HG02571 (cell line): ENCODE measurements around the gene LRRC61.
A peak's percentile ranks its signal among the peaks of the same experiment; 100 is the strongest.
"Not testable (repeated sequence)": the region's sequence is repeated elsewhere in the genome, so short reads cannot be mapped to it uniquely, and the experiment has no call there.

ENCODE experiments used
- ATAC-seq: cut with Tn5 transposase; IDR thresholded peaks from one replicate; pipeline ENCODE4 v1.9.1; 2021; ENCODE audit warnings: mild to moderate bottlenecking, moderate library complexity; ENCODE audit not compliant: unreplicated experiment

Gene LRRC61

DNA sequence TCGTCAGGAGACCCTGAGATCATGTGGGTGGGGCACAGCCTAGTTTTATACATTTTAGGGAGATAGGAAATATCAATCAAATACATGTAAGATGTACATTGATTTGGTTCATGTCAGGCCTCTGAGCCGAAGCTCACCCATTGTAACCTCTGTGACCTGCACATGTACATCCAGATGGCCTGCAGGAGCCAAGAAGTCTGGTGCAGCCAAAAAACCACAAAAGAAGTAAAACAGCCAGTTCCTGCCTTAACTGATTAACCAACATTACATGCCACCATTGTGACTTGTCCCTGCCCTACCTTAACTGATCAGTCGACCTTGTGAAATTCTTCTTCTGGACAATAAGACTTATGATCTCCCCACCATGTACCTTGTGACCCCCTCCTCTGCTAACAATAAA lies 16.0 kb upstream of the LRRC61 start:
- no peak for ATAC-seq

DNA sequence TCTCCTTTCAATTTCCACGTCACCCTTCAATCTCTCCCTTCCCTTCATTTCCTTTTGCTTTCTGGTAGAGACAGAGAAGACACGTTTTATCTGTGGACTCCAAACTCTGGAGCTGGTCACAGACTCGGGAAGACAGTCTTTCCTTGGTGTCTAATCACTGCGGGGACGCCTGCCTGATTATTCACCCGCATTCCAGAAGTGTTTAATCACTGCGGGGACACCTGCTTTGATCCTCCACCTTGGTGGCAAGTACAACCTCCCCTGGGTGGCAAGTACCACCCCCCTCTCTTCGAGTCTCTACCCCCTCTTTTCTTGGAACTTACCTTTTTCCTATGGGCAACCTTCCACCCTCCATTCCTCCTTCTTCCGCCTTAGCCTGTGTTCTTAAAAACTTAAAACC lies 15.3 kb upstream of the LRRC61 start:
- ATAC-seq: no peak

DNA sequence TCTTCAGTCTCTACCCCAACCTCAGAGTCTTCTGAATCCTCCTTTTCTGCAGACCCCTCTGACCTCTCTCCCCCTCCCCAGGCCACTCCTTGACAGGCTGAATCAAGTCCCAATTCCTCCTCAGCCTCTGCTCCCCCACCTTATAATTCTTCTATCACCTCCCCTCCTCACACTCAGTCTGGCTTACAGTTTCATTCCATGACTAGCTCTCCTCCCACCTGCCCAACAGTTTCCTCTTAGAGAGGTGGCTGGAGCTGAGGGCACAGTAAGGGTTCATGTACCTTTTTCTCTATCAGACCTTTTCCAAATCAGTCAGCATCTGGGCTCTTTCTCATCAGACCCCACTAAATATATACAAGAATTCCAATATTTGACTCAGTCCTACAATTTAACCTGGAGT lies 14.6 kb upstream of the LRRC61 start:
- no peak for ATAC-seq

DNA sequence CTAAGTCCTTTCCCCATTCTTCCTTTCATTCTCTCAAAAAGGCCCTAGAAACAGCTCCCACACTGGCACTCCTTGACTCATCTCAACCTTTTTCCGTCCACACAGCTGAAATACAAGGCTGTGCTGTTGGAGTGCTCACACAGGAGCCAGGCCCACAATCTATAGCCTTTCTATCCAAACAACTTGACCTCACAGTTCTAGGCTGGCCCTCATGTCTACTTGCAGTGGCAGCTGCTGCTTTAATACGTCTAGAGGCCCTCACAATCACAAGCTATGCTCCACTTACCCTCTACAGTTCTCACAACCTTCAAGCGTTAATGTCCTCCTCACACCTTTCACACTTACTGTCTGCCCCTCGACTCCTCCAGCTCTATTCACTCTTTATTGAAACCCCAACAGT lies 12.0 kb upstream of the LRRC61 start:
- no peak for ATAC-seq

DNA sequence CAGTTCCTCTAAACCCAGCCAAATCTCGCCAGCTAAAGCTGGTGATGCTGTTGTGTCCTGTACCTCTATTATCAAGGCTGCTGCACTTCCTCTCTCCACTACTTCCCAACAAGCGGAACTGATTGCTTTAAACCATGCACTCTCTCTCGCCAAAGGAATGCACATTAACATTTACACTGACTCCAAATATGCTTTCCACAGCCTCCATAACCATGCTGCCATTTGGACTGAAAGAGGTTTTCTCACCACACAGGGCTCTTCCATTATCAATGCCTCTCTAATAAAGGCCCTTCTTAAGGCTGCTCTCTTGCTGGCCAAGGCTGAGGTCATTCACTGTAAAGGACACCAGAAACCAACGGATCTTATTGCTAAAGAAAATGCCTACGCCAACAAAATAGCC lies 11.4 kb upstream of the LRRC61 start:
- ATAC-seq: no peak

DNA sequence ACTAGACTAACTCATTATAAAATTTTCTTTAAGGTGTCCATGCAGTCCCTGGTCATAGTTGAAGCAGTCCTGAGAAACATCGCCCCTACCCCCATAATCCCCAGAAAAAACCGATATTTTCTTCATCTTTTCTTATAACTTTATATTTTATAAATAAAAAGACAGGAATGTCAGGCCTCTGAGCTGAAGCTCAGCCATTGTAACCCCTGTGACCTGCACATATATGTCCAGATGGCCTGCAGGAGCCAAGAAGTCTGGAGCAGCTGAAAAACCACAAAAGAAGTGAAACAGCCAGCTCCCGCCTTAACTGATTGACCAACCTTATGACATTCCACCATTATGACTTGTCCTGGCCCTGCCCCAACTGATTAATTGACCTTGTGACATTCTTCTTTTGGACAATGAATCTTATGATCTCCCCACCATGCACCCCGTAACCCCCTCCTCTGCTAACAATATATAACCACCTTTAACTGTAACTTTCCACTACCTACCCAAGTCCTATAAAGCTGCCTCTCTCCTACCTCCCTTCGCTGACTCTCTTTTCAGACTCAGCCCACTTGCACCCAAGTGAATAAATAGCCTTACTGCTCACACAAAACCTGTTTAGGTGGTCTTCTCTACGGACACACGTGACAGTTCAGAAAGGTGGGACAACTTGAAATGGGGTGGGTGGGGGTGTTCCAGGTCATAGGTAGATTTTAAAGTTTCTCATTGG lies 10.3 kb upstream of the LRRC61 start:
- not testable (repeated sequence) for ATAC-seq

DNA sequence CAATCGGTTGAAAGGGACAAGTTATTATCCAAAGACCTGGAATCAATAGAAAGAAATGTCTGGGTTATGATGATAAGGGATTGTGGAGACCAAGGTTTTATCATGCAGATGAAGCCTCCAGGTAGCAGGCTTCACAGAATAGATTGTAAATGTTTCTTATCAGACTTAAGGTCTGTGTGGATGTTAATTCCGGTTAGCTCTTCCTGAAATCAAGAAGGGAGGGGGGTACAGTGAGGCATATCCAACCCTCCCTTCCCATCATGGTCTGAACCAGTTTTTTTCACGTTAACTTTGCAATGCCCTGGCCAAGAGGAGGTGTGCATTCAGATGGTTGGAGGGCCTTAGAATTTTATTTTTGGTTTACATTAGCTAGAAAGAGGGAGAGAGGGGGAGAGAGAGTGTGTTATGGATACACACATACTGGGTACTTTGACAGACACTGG lies 9.8 kb upstream of the LRRC61 start:
- no peak for ATAC-seq

DNA sequence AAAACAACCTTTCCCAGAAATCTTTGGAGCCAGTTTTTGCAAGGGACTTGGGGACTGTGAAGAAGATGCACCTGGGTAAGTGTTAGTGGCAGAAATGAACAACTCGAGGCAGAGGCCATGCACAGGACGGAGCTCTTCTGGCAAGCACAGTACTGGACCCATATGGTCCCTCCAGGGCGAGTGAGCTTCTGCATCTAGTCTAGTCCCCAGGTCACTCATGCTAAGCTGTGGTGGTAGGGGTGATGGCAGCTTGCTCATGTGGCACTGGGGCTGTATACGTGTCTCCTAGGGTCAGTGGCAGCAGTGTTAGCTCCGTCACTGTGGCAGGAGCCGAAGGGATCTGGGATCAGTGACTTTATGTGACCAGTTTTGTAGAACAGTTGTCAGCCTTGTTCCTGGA lies 9.3 kb upstream of the LRRC61 start:
- no peak for ATAC-seq

DNA sequence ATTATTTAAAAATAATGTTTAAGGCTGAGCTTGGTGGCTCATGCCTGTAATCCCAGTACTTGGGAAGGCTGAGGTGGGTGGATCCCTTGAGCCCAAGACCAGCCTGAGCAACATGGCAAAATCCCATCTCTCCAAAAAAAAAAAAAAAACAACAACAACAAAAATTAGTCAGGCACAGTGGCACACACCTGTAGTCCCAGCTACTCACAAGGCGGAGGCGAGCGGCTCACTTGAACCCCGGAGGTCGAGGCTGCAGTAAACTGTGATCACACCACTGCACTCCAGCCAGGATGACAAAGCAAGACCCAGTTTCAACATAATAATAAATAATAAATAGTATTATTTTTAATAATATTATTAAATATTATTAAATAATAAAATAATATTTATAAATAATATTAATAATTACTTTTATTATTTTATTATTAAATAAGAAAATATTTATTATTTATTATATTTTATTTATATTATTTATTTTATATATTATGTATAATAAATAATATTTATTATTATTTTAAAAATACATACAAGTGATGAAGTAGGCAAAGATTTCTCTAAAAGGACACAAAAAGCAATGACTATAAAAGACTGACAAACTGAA lies 8.4 kb upstream of the LRRC61 start:
- no peak for ATAC-seq

DNA sequence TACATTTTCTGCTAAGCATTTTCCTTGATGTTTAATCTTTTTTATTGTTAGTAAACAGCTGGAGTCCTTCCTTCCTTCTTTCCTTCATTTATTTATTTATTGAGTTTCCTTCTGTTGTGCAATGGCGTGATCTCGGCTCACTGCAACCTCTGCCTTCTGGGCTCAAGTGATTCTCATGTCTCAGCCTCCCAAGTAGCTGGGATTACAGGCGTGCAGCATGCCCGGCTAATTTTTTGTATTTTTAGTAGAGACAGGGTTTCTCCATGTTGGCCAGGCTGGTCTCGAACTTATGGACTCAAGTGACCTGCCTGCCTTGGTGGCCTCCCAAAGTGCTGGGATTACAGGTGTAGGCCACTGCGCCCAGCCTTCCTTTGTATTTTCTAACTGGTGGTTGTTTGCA lies 6.2 kb upstream of the LRRC61 start:
- not testable (repeated sequence) for ATAC-seq

DNA sequence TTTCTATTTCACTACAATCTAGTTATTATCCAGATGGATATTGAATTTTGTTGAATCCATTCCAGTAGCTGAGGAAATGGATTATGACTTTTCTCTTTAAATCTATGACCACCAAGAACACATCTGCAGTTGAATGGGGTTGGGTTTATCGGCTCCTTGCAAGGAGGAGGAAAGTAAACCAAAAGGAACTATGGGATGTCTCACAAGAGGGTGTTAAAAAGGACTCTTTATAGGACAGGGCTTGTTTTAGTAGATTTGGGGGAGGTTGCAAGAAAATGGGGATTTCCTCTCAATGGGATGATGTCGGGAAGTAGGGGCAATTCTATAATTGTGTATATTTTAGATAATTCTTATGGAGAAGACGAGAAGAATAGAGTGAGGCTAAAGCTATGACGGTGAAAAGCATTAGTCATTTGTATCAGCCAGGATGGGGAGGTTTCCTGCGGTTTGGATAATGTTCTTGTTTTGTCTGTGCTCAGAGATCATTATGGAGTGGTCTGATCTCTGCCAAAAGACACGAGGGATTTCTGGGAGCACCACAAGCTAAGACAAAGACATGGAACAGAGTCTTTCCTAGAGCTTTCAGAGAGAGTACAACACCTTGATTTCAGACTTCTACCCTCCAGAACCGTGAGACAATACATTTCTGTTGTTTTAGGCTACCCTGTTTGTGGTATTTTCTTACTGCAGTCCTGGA lies 5.3 kb upstream of the LRRC61 start:
- no peak for ATAC-seq

DNA sequence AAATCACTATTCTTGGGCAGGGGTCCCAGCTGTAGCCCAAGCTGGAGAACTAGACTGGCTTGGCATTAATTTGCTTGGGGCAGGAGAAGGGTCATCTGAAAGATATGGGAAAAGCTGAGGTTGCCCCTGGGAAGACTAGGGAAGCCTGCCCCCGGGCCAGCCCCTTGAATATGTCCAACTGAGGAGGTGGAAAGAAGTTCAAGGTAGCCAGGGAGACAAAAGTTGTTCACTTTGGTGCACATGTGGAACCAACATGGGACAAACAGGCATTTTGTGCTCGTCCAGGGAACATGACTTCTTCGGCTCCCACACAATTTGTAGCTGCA lies 1.4 kb upstream of the LRRC61 start:
- no peak for ATAC-seq

DNA sequence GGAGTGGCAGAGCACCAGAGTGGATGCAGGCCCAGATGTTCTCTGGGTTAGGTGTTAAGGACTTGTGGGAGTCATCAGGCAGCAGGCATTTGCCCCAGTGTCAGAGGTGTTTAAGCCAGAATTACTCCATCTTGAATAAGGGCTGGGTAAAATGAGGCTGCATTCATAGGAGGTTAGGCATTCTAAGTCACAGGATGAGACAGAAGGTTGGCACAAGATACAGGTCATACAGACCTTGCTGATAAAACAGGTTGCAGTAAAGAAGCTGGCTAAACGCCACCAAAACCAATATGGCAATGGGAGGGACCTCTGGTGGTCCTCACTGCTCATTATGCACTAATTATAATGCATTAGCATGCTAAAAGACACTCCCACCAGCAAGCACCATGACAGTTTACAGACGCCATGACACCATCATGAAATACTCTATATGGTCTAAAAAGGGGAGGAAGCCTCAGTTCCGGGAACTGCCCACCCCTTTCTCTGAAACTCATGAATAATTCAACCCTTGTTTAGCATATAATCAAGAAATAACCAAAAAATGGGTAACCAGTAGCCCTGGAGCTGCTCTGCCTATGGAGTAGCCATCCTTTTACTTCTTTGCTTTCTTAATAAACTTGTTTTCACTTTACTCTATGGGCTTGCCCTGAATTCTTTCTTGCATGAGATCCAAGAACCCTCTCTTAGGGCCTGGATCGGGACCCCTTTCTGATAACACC lies 882 bp upstream of the LRRC61 start:
- ATAC-seq: peak; percentile 26

DNA sequence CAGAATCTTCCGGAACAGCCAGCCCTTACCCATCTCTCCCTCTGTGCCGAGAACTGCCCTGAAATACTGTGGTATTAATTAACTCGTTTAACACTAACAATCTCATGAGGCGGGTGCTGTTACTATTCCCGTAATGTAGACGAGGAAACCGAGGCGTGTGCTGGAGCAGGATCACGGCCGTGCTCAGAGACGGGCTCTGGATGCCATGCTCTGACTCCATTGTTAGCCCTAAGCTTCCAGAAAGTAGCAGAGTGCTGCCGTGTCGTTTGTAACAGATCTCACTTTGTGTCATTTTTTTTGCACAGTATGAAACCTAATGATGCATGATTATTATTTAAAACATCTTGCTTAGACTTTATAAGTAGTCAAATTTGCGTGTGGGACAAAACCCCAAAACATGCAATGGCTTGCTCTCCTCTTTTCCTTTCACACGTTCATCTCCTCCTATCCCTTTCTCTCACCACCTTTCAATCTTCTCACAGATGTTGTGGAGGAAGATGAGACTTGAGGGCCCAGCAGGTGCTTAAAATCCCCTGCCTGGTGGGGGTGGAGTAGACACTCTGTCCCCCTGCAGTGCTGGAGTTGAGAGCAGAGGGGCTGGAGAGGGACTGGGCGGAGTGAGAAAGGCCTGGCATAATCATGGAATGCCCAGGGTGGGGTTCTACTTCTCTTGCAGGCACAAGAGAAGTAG lies 672 bp downstream of the LRRC61 start:
- peak; percentile 20 for ATAC-seq

DNA sequence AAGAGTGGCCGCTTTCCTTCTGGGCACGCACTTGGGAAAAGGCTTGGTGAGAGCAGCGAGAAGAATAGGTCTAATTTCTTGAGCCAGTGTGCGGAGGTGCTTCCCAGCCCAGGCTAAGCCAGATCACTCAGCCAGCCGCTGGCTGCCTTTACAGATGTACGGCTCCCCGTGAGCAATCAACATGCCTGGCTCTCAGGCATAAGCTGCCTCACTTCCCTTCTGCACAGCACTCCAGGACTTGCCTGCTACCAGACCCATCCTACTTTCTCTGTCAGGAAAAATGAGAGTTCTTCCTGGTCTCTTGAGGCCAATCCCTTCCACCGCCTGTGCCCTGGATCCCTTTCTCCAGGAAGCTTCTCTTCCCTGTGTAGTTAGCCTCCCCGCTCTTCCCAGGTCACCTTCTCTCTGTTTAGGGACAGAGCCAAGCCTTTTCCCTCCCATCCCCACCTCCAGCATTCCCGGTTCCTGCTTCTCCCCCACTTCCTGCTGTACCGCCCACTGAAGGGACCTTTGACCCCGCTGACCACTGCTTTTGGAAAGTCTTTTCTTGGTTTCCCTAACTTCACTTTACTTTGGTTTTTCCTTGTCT lies 1.3 kb downstream of the LRRC61 start:
- no peak for ATAC-seq

DNA sequence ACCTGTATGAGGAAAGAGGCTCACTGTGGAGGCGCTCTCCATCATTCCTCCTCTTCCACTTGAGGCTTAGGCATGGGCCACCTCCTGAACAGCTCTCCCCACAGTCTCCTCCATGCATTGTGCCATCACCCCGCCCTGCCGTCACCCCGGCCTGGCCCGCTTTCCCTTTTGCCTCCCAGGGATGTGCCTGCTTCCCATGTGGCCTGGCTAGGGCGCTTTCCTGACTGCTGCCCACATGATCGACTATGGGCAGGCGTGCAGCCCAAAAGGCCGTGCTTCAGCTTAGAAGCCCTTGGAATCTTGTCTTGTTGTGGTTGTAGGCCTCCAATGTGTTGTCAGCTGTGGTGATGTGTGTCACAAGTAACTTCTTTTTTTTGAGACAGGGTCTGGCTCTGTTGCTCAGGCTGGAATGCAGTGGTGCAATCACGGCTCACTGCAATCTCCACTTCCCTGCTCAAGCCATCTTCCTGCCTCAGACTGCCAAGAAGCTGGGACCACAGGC lies 2.0 kb downstream of the LRRC61 start:
- ATAC-seq: no peak

DNA sequence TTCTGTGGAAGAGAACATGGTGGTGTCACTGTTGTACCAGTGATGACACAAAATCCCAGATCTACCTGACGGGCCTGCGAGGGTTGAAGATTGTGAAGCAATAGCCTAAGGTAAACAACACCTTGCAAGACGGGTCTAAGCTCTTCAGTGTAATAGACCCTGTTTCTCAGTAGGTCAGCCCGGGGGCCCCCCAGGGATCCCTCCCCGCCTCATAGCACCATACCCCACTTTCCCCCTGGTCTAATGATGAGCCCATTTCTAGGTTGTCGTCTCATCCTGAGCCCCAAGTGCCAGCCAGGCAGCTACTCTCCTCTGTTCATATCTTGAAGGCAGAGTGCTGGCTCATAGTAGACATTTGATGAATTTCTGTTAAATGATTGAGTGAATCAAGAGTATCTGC lies 2.7 kb downstream of the LRRC61 start:
- no peak for ATAC-seq

DNA sequence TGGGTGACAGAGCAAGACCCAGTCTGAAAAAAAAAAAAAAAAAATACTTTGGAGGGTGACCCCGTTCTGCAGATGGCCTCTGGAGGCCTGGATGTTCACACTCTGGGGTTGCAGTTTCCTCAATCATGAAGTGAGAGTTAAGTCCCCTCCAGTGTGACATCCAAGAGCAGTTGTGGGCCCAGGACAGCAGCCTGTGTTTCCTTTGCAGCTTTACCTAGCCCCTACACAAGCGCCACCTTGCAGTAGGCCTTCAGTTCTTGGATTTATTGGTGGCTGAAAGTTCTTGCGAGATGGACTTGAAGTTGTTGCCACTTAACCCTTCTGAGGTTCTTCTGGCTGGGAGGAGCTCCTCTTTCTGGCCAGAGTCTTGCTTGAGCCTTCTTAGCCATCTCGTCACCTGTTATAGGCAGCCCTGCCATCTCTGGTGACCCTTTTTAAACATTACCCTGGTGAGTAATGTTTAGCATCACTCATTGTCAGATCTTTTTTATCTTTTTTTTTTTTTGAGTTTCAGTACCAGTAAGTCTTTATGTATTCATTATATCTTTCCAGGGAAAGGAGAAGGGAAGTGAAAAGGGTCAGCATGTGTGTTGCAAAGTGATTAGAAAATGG lies 3.6 kb downstream of the LRRC61 start:
- ATAC-seq: no peak

DNA sequence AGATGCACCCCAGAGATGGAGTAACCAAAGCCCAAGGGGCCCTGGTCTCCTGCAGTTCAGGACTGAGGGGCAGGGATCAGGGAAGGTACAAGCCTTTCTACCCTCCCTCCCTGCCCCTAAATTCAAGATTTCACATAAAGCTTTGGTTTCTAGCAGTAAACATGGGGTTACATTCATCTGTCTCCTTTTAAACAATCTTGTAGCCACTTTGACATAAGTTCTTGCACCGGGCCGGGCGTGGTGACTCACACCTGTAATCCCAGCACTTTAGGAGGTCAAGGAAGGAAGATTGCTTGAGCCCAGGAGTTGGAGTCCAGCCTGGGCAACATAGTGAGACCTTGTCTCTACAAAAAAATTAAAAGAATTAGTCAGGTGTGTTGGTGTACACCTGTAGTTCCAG lies 4.2 kb downstream of the LRRC61 start:
- no peak for ATAC-seq
